GM18907 (cell line): ENCODE measurements around the gene OR2V2.

Experiments
- ATAC-seq: cut with Tn5 transposase; IDR thresholded peaks from one replicate; pipeline ENCODE4 v1.9.1; 2021; ENCODE audit warnings: mild to moderate bottlenecking, moderate library complexity; ENCODE audit not compliant: unreplicated experiment

The OR2V2 gene

GRCh38 chr5:181142054-181142453, 5.3 kb upstream of the OR2V2 start:
- no peak for ATAC-seq

GRCh38 chr5:181145133-181145532, 2.3 kb upstream of the OR2V2 start:
- no peak for ATAC-seq

- ATAC-seq: no peak
These were observed 2.0 kb downstream of the OR2V2 start for GRCh38 chr5:181149355-181149754.

- ATAC-seq: no peak
These were observed 2.7 kb downstream of the OR2V2 start for GRCh38 chr5:181149806-181150733.

GRCh38 chr5:181151146-181151545, 3.8 kb downstream of the OR2V2 start:
- no peak for ATAC-seq

- no peak for ATAC-seq
These were observed 5.0 kb downstream of the OR2V2 start for GRCh38 chr5:181152406-181152805.

GRCh38 chr5:181153814-181154213, 6.4 kb downstream of the OR2V2 start:
- ATAC-seq: no peak

GRCh38 chr5:181156758-181157157, 9.4 kb downstream of the OR2V2 start:
- no peak for ATAC-seq

GRCh38 chr5:181158869-181159268, 11.5 kb downstream of the OR2V2 start:
- no peak for ATAC-seq

GRCh38 chr5:181159286-181160151, 12.1 kb downstream of the OR2V2 start:
- peak; percentile 74 for ATAC-seq

- ATAC-seq: peak; percentile 65
These were observed 12.9 kb downstream of the OR2V2 start for GRCh38 chr5:181160152-181160754.

GRCh38 chr5:181160755-181161533, 13.6 kb downstream of the OR2V2 start:
- peak; percentile 30 for ATAC-seq

- ATAC-seq: peak; percentile 12
These were observed 14.3 kb downstream of the OR2V2 start for GRCh38 chr5:181161534-181162175.

GRCh38 chr5:181163487-181164075, 16.2 kb downstream of the OR2V2 start:
- ATAC-seq: no peak

- no peak for ATAC-seq
These were observed 16.9 kb downstream of the OR2V2 start for GRCh38 chr5:181164076-181164952.

- no peak for ATAC-seq
These were observed 19.7 kb downstream of the OR2V2 start for GRCh38 chr5:181166812-181167733.

- no peak for ATAC-seq
These were observed 20.6 kb downstream of the OR2V2 start for GRCh38 chr5:181167814-181168488.
